Testis (tissue), 3 donors: ENCODE data around the gene YPEL2. TPM values are rescaled to one million over a fixed set of nuclear protein-coding genes. Genes with fewer than 3 reads are reported as not detected.

ENCODE experiments used
- DNase-seq: peaks from one replicate; pipeline ENCODE4 v3.0.0-alpha.2; 2019
- H3K27ac ChIP-seq, 2 donors: fragments of 200-600 bp; sonication (generic); one replicate each; pipeline ENCODE4 v1.5.1; 2019
- H3K27me3 ChIP-seq: fragments of 200-600 bp; sonication (generic); one replicate; pipeline ENCODE4 v1.5.1; 2019
- H3K36me3 ChIP-seq: fragments of 200-600 bp; sonication (generic); one replicate; pipeline ENCODE4 v1.5.1; 2017; ENCODE audit warnings: low read depth; ENCODE audit errors: missing control alignments
- H3K4me1 ChIP-seq: fragments of 200-600 bp; sonication (generic); one replicate; pipeline ENCODE4 v1.5.1; 2019
- H3K4me3 ChIP-seq, 2 donors: fragments of 200-600 bp; sonication (generic); one replicate each; pipeline ENCODE4 v1.5.1; 2017 to 2019
- H3K9me3 ChIP-seq: fragments of 200-600 bp; sonication (generic); one replicate; pipeline ENCODE4 v1.5.1; 2017
- CTCF ChIP-seq, 3 experiments: fragments of 450-650 bp in 2 of 3; fragments of 200-600 bp in 1 of 3; sonication (generic) in 1 of 3; IDR thresholded peaks; one replicate each; pipeline ENCODE4 v1.5.1; 2016 to 2019; ENCODE audit warnings: antibody characterized with exemption in 3 of 3, mild to moderate bottlenecking in 2 of 3, moderate library complexity in 1 of 3
- POLR2A ChIP-seq: fragments of 450-650 bp; IDR thresholded peaks from one replicate; pipeline ENCODE4 v1.6.1; 2017; ENCODE audit warnings: antibody characterized with exemption, mild to moderate bottlenecking, moderate library complexity
- WGBS, 2 donors: methylation state at CpG; one replicate each; pipeline ENCODE4 v1.1.5; 2018; 5-methylcytosine and 5-hydroxymethylcytosine counted together
- intact Hi-C: fragments of 100-400 bp; cut with DNase I; formaldehyde crosslinking; loops from one replicate; pipeline ENCODE4 v1.15.1; 2023; ENCODE audit warnings: low total_unique reads
- polyA plus RNA-seq: library from polyadenylated mRNA; stranded (reverse); fragments of 350-450 nt; fragmentation: Illumina TruSeq; extraction: RNeasy Lipid Tissue Mini Kit (QIAGEN cat#74804); gene quantifications from one replicate; pipeline ENCODE4 v1.2.3, GENCODE V29; 2014; ENCODE audit warnings: low read depth, low replicate concordance; ENCODE audit not compliant: insufficient read depth
- total RNA-seq, 2 donors: library from RNA; depleted of rRNA; stranded (reverse); fragments of >200 nt; gene quantifications; one replicate each; pipeline ENCODE4 v1.2.3, GENCODE V29; 2016

The YPEL2 gene
- total and polyA plus RNA-seq, 3 donors from 2014 or later, result 20.5 to 48.3 (median 39.8) TPM

- WGBS, 2 donors, result 77 to 78% methylated on average over 7 of the region's 7 CpGs
- no peak for TF ChIP-seq CTCF (IDR thresholded peaks at IDR 0.05)
- no peak for TF ChIP-seq POLR2A
- peaks cover 88% of the 10 kb centered on the region for H3K4me1 ChIP-seq
- no peak for DNase-seq
- no peaks in the 10 kb centered on the region for H3K36me3 ChIP-seq
- H3K27me3 ChIP-seq, result no peaks in the 10 kb centered on the region
- no peaks in the 10 kb centered on the region for H3K9me3 ChIP-seq
- intact Hi-C loops, result no loop called here
- H3K4me3 ChIP-seq, result no peak overlapping the region
- peak overlapping the region; percentile 52 to 82 for H3K27ac ChIP-seq
Observed at GRCh38 chr17:59368218-59368857, 36.9 kb downstream of the YPEL2 start.

GRCh38 chr17:59369031-59369975 is 37.8 kb downstream of the YPEL2 start:
- no peak for DNase-seq
- H3K4me3 ChIP-seq, result no peak overlapping the region
- no peaks in the 10 kb centered on the region for H3K36me3 ChIP-seq
- WGBS, 2 donors, result 69 to 84% methylated on average over 8 to 9 of the region's 9 CpGs
- intact Hi-C loops, result no loop called here
- TF ChIP-seq POLR2A (no peak), CTCF (IDR thresholded peaks at IDR 0.05) (no peak)
- H3K27ac ChIP-seq, result peak overlapping the region in 1 of 2 donors; percentile 82
- no peaks in the 10 kb centered on the region for H3K27me3 ChIP-seq
- H3K4me1 ChIP-seq, result peaks cover 96% of the 10 kb centered on the region
- H3K9me3 ChIP-seq, result no peaks in the 10 kb centered on the region

- peaks cover 87% of the 10 kb centered on the region for H3K4me1 ChIP-seq
- intact Hi-C loops, result no loop called here
- DNase-seq, result no peak
- peak overlapping the region; percentile 68 to 82 for H3K27ac ChIP-seq
- TF ChIP-seq POLR2A, result no peak
- no peak for TF ChIP-seq CTCF (IDR thresholded peaks at IDR 0.05)
- WGBS, 2 donors, result 54 to 58% methylated on average over 7 to 10 of the region's 10 CpGs
- H3K9me3 ChIP-seq, result no peaks in the 10 kb centered on the region
- H3K27me3 ChIP-seq, result no peaks in the 10 kb centered on the region
- H3K36me3 ChIP-seq, result no peaks in the 10 kb centered on the region
- no peak overlapping the region for H3K4me3 ChIP-seq
Observed at GRCh38 chr17:59370593-59371299, 39.3 kb downstream of the YPEL2 start.

- Histone ChIP-seq H3K4me1 (peaks cover 79% of the 10 kb centered on the region), H3K4me3 (no peak overlapping the region), H3K27ac (peak overlapping the region; percentile 68 to 82), H3K27me3 (no peaks in the 10 kb centered on the region), H3K36me3 (no peaks in the 10 kb centered on the region), H3K9me3 (no peaks in the 10 kb centered on the region)
- 23 to 47% methylated on average over 4 to 5 of the region's 5 CpGs for WGBS, 2 donors
- DNase-seq, result peak; percentile 79
- no peak for TF ChIP-seq CTCF (IDR thresholded peaks at IDR 0.05)
- no peak for TF ChIP-seq POLR2A
- intact Hi-C loops, result no loop called here
Observed at GRCh38 chr17:59371416-59372100, 40.1 kb downstream of the YPEL2 start.
